Naive thymus-derived CD4-positive, alpha-beta T cell (primary cell): ENCODE data around the gene USP22. TPM values are rescaled to one million over a fixed set of nuclear protein-coding genes. Genes with fewer than 3 reads are reported as not detected.
"Not testable (repeated sequence)": the region's sequence is repeated elsewhere in the genome, so short reads cannot be mapped to it uniquely, and the experiment has no call there.

Experiments used
- ATAC-seq: fragments of 150-1000 bp; cut with Tn5 transposase; 2 replicates; pipeline ENCODE4 v1.10.0; 2021; ENCODE audit warnings: mild to moderate bottlenecking, moderate library complexity
- CTCF ChIA-PET: fragments of 350-600 bp; sonication (Branson Sonifier 250); formaldehyde crosslinking; loops from one replicate; lab custom pipeline; 2021; ENCODE audit warnings: antibody characterized with exemption; lab: Charles Lee
- POLR2A ChIA-PET: fragments of 350-600 bp; sonication (Branson Sonifier 250); formaldehyde crosslinking; loops from one replicate; lab custom pipeline; 2021; ENCODE audit warnings: antibody characterized with exemption, inconsistent platforms; lab: Charles Lee
- DNase-seq, 9 donors: peaks; one replicate each; pipeline versions ENCODE4 v3.0.0 to v3.0.0-alpha.2; 2020 to 2022; ENCODE audit warnings: mixed read lengths in 1 of 9
- H3K27ac ChIP-seq: one replicate; pipeline ENCODE4 v1.7.0; 2013; ENCODE audit warnings: mild to moderate bottlenecking, low read depth, low read length, moderate library complexity
- H3K27me3 ChIP-seq, 2 donors: one replicate each; pipeline ENCODE4 v1.7.0; 2013; ENCODE audit warnings: low read length in 2 of 2, mild to moderate bottlenecking in 2 of 2, moderate library complexity in 2 of 2; ENCODE audit not compliant: control insufficient read depth in 2 of 2, insufficient read depth in 2 of 2
- H3K36me3 ChIP-seq, 3 experiments: 1 replicate in 2 of 3; 2 replicates in 1 of 3; pipeline ENCODE4 v1.7.0; 2013; ENCODE audit warnings: low read length in 3 of 3, mild to moderate bottlenecking in 3 of 3, moderate library complexity in 1 of 3; ENCODE audit not compliant: insufficient read depth in 3 of 3, control insufficient read depth in 2 of 3
- H3K4me1 ChIP-seq, 2 donors: one replicate each; pipeline ENCODE4 v1.7.0; 2013; ENCODE audit warnings: low read length in 2 of 2, mild to moderate bottlenecking in 2 of 2, moderate library complexity in 1 of 2; ENCODE audit not compliant: control insufficient read depth in 2 of 2, insufficient read depth in 2 of 2
- H3K4me3 ChIP-seq: 2 replicates; pipeline ENCODE4 v1.7.0; 2013; ENCODE audit warnings: mild to moderate bottlenecking, low read length
- H3K9me3 ChIP-seq, 3 experiments: 1 replicate in 2 of 3; 2 replicates in 1 of 3; pipeline ENCODE4 v1.7.0; 2013; ENCODE audit warnings: low read length in 3 of 3; ENCODE audit not compliant: control insufficient read depth in 2 of 3
- H3K27ac Mint-ChIP-seq, 9 donors: one replicate each; pipeline ENCODE4 v1.8.0; 2020 to 2022; ENCODE audit warnings: mixed read lengths in 9 of 9, mild to moderate bottlenecking in 8 of 9, moderate library complexity in 5 of 9, inconsistent platforms in 2 of 9
- H3K27me3 Mint-ChIP-seq, 5 donors: one replicate each; pipeline ENCODE4 v1.8.0; 2021 to 2022; ENCODE audit warnings: mixed read lengths in 5 of 5, mild to moderate bottlenecking in 1 of 5
- H3K36me3 Mint-ChIP-seq, 5 donors: one replicate each; pipeline ENCODE4 v1.8.0; 2020 to 2022; ENCODE audit warnings: mixed read lengths in 5 of 5, mild to moderate bottlenecking in 3 of 5, inconsistent platforms in 1 of 5
- H3K4me1 Mint-ChIP-seq, 7 donors: one replicate each; pipeline ENCODE4 v1.8.0; 2020 to 2022; ENCODE audit warnings: mixed read lengths in 7 of 7, mild to moderate bottlenecking in 3 of 7, inconsistent platforms in 1 of 7
- H3K4me3 Mint-ChIP-seq, 10 donors: one replicate each; pipeline ENCODE4 v1.8.0; 2020 to 2022; ENCODE audit warnings: mild to moderate bottlenecking in 10 of 10, mixed read lengths in 10 of 10, moderate library complexity in 6 of 10, inconsistent platforms in 2 of 10
- H3K9me3 Mint-ChIP-seq, 11 donors: one replicate each; pipeline ENCODE4 v1.8.0; 2020 to 2022; ENCODE audit warnings: mixed read lengths in 11 of 11, mild to moderate bottlenecking in 4 of 11, inconsistent platforms in 1 of 11, moderate library complexity in 1 of 11
- intact Hi-C, 2 donors: fragments of 100-400 bp; cut with micrococcal nuclease; formaldehyde crosslinking; loops; one replicate each; pipeline ENCODE4 v1.15.1; 2023
- polyA plus RNA-seq, 2 donors: library from polyadenylated mRNA; unstranded; fragments of 300-500 nt; fragmentation: Illumina TruSeq; gene quantifications; one replicate each; pipeline ENCODE4 v1.2.3, GENCODE V29; 2021
- total RNA-seq, 6 experiments: library from RNA in 5 of 6; stranded (reverse) in 5 of 6; gene quantifications; 1 replicate in 5 of 6; 2 replicates in 1 of 6; pipeline ENCODE4 v1.2.3 and lab custom pipeline; 2021 to 2026

The USP22 gene
- total and polyA plus RNA-seq, 7 experiments from 2014 or later = 35.0 to 172 (median 138) TPM

- H3K27ac Mint-ChIP-seq, H3K36me3 ChIP-seq, H3K27me3 ChIP-seq, intact Hi-C loops, H3K9me3 ChIP-seq, POLR2A ChIA-PET, H3K4me1 ChIP-seq, H3K4me1 Mint-ChIP-seq, H3K4me3 ChIP-seq, ATAC-seq, H3K9me3 Mint-ChIP-seq, CTCF ChIA-PET, H3K27ac ChIP-seq, H3K36me3 Mint-ChIP-seq, DNase-seq: not testable (repeated sequence)
- Mint-ChIP-seq H3K4me3 (peak overlapping the region in 2 of 10 donors; percentile 60 to 75), H3K27me3 (peaks cover 0 to 14% (median 5%) of the 10 kb centered on the region in 5 donors)
Observed at GRCh38 chr17:21085280-21085679, 42.5 kb upstream of the USP22 start.

- Histone ChIP-seq H3K27me3 (no peaks in the 10 kb centered on the region), H3K4me3 (no peak overlapping the region), H3K36me3 (no peaks in the 10 kb centered on the region), H3K27ac (no peak overlapping the region), H3K4me1 (no peaks in the 10 kb centered on the region), H3K9me3 (no peaks in the 10 kb centered on the region)
- CTCF ChIA-PET = no interaction called here
- Mint-ChIP-seq H3K9me3 (peaks cover 0 to 5% (median 0%) of the 10 kb centered on the region in 11 donors), H3K27me3 (peaks cover 0 to 30% (median 14%) of the 10 kb centered on the region in 5 donors), H3K27ac (no peak overlapping the region), H3K36me3 (peaks cover 0 to 4% (median 0%) of the 10 kb centered on the region in 5 donors), H3K4me3 (no peak overlapping the region), H3K4me1 (peaks cover 0 to 1% (median 0%) of the 10 kb centered on the region in 7 donors)
- DNase-seq (no peak), ATAC-seq (no peak)
- POLR2A ChIA-PET = interaction anchor here (0.6 kb wide), 1 partner anchor 178 kb away, joined by 3 read pairs; no protein-coding TSS in a partner anchor
- intact Hi-C loops = no loop called here
Observed at GRCh38 chr17:21082001-21082436, 39.2 kb upstream of the USP22 start.

DNA sequence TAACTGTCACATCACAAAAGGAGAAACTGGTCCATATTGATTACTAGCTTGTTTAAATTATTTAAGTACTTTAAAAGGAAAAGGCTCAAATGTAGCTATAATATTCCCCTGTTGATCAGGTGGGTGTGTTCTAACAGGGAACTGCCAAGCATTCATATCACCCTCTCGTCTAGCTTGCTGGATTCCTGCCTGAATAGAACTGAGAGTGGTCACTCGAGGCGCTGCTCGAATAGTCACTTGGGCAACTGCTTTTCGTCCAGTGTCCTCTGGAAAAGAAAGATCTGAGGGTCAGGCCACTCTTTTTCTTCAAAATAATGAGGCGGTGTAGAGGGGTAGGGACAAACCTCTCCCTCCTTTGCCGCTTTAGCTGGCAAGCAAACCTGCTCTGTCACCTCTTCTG is 36.4 kb upstream of the USP22 start:
- no peak for ATAC-seq
- intact Hi-C loops = no loop called here
- peak overlapping the region in 2 of 9 donors; percentile 5 to 75 for H3K27ac Mint-ChIP-seq
- CTCF ChIA-PET = no interaction called here
- H3K27ac ChIP-seq = no peak overlapping the region
- H3K4me1 ChIP-seq = no peaks in the 10 kb centered on the region
- H3K4me3 Mint-ChIP-seq = no peak overlapping the region
- peaks cover 0 to 2% (median 0%) of the 10 kb centered on the region in 11 donors for H3K9me3 Mint-ChIP-seq
- H3K4me1 Mint-ChIP-seq = peaks cover 0 to 1% (median 0%) of the 10 kb centered on the region in 7 donors
- no peak for DNase-seq
- H3K4me3 ChIP-seq = no peak overlapping the region
- H3K27me3 Mint-ChIP-seq = peaks cover 0 to 30% (median 3%) of the 10 kb centered on the region in 5 donors
- no peaks in the 10 kb centered on the region for H3K27me3 ChIP-seq
- POLR2A ChIA-PET = no interaction called here
- no peaks in the 10 kb centered on the region for H3K36me3 ChIP-seq
- peaks cover 0 to 4% (median 0%) of the 10 kb centered on the region in 5 donors for H3K36me3 Mint-ChIP-seq
- H3K9me3 ChIP-seq = no peaks in the 10 kb centered on the region

DNA sequence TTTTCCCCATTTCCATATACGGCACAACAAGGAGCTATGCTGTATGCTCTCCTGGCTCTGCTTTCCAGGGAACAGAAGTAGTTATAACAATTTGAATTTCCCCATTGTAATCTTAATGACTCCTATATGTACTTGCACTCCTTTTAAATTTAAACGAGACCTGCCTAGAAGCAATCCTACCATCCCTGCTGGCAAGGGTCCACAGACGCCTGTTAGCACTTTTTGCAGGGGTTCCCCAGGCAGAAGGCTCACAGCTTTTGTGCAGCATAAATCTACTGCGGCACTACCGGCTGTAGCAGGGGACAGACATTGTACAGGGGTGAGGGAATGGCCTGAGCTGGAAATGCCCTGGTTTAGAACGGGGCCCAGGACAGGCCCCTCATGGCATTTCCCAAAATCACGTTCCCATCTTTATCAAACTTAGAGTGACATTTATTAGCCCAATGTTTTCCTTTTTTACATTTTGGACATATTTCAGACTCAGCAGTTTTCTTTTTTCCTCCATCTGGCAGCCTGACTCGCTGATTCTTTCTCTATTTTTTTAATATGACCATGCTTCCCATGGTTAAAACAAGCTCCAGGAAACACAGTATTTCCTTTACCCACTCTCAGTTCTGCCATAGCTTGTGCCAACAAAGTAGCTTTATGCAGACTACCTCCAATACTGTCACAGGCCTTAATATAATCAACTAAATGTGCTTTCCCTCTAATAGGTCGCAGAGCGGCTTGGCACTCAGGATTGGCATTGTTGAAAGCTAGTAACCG is 35.4 kb upstream of the USP22 start:
- POLR2A ChIA-PET = no interaction called here
- H3K4me3 Mint-ChIP-seq = no peak overlapping the region
- H3K4me1 Mint-ChIP-seq = no peaks in the 10 kb centered on the region
- Histone ChIP-seq H3K4me1 (no peaks in the 10 kb centered on the region), H3K27me3 (no peaks in the 10 kb centered on the region), H3K9me3 (no peaks in the 10 kb centered on the region), H3K27ac (no peak overlapping the region), H3K36me3 (no peaks in the 10 kb centered on the region), H3K4me3 (no peak overlapping the region)
- CTCF ChIA-PET = no interaction called here
- DNase-seq = no peak
- intact Hi-C loops = no loop called here
- no peak for ATAC-seq
- H3K9me3 Mint-ChIP-seq = peaks cover 0 to 2% (median 0%) of the 10 kb centered on the region in 11 donors
- peaks cover 0 to 4% (median 0%) of the 10 kb centered on the region in 5 donors for H3K36me3 Mint-ChIP-seq
- no peak overlapping the region for H3K27ac Mint-ChIP-seq
- H3K27me3 Mint-ChIP-seq = peaks cover 0 to 30% (median 3%) of the 10 kb centered on the region in 5 donors

- CTCF ChIA-PET = no interaction called here
Observed at GRCh38 chr17:21077281-21077680, 34.5 kb upstream of the USP22 start.

GRCh38 chr17:21076242-21076641 is 33.4 kb upstream of the USP22 start:
- peaks cover 0 to 28% (median 0%) of the 10 kb centered on the region in 5 donors for H3K27me3 Mint-ChIP-seq
- Histone ChIP-seq H3K9me3 (no peaks in the 10 kb centered on the region), H3K36me3 (no peaks in the 10 kb centered on the region), H3K27ac (no peak overlapping the region), H3K27me3 (no peaks in the 10 kb centered on the region), H3K4me3 (no peak overlapping the region), H3K4me1 (no peaks in the 10 kb centered on the region)
- DNase-seq (no peak), ATAC-seq (no peak)
- no peak overlapping the region for H3K27ac Mint-ChIP-seq
- no peaks in the 10 kb centered on the region for H3K36me3 Mint-ChIP-seq
- H3K9me3 Mint-ChIP-seq = no peaks in the 10 kb centered on the region
- ChIA-PET CTCF (no interaction called here), POLR2A (no interaction called here)
- intact Hi-C loops = no loop called here
- no peaks in the 10 kb centered on the region for H3K4me1 Mint-ChIP-seq
- H3K4me3 Mint-ChIP-seq = no peak overlapping the region

More at GRCh38 chr17:21077281-21077680, 34.5 kb upstream of the USP22 start:
- Mint-ChIP-seq H3K27ac (no peak overlapping the region), H3K4me1 (no peaks in the 10 kb centered on the region), H3K4me3 (no peak overlapping the region), H3K36me3 (peaks cover 0 to 2% (median 0%) of the 10 kb centered on the region in 5 donors), H3K27me3 (peaks cover 0 to 30% (median under 1%) of the 10 kb centered on the region in 5 donors), H3K9me3 (no peaks in the 10 kb centered on the region)
- H3K4me1 ChIP-seq = no peaks in the 10 kb centered on the region
- intact Hi-C loops = no loop called here
- POLR2A ChIA-PET = no interaction called here
- ATAC-seq (no peak), DNase-seq (no peak)
- no peak overlapping the region for H3K4me3 ChIP-seq
- no peaks in the 10 kb centered on the region for H3K9me3 ChIP-seq
- H3K27me3 ChIP-seq = no peaks in the 10 kb centered on the region
- H3K36me3 ChIP-seq = no peaks in the 10 kb centered on the region
- no peak overlapping the region for H3K27ac ChIP-seq

GRCh38 chr17:21075739-21076085 is 32.9 kb upstream of the USP22 start:
- Mint-ChIP-seq H3K27me3 (peaks cover 0 to 27% (median 0%) of the 10 kb centered on the region in 5 donors), H3K36me3 (no peaks in the 10 kb centered on the region), H3K4me3 (no peak overlapping the region), H3K27ac (no peak overlapping the region), H3K4me1 (no peaks in the 10 kb centered on the region), H3K9me3 (no peaks in the 10 kb centered on the region)
- Histone ChIP-seq H3K27me3 (no peaks in the 10 kb centered on the region), H3K4me3 (no peak overlapping the region), H3K9me3 (no peaks in the 10 kb centered on the region), H3K27ac (no peak overlapping the region), H3K4me1 (no peaks in the 10 kb centered on the region), H3K36me3 (no peaks in the 10 kb centered on the region)
- intact Hi-C loops = no loop called here
- CTCF ChIA-PET = no interaction called here
- no peak for ATAC-seq
- POLR2A ChIA-PET = interaction anchor here (0.5 kb wide), 1 partner anchor 152 kb away, joined by 3 read pairs; no protein-coding TSS in a partner anchor
- no peak for DNase-seq
